ENCODE data around the gene RTP3. TPM values are rescaled to one million over a fixed set of nuclear protein-coding genes. Genes with fewer than 3 reads are reported as not detected.

RTP3 gene
- total and polyA plus RNA-seq, 2 of the 8 experiments (the other 6 are each of a cell fraction or from before 2014, with no cell fraction given): 0.08 TPM; not detected in 1

DNA sequence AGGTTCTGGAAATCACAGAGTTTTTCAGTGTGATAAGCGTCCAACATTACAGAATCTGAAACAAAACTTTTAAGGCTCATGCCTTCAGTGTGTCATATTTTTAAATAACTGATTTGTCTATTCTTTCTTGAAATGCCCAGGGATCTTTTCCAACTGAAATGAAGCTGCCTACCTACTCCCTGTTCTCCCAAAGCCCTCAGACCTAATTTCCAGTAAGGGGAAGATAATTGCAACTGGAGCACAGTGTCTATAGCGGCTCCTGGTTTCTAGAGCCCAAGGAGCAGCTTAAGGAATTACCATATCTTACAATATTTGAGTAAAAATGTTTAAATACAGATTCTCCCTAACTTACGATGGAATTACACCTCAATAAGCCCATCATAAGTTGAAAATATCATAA is 35.3 kb downstream of the RTP3 start:
- no peak overlapping the region for H3K23ac ChIP-seq (ENCODE audit: insufficient read length)
- no peak overlapping the region for H2BK15ac ChIP-seq (ENCODE audit: low read length)
- TF ChIP-seq SP2 (IDR thresholded peaks at IDR 0.05; ENCODE audit: low read length) (no peak), SAP30 (IDR thresholded peaks at IDR 0.05; ENCODE audit: insufficient read depth, insufficient replicate concordance, low read length) (no peak), NANOG (IDR thresholded peaks at IDR 0.05; ENCODE audit: insufficient read depth, low read depth, low read length, poor library complexity, severe bottlenecking) (no peak), TAF7 (optimal IDR thresholded peaks at IDR 0.05; ENCODE audit: borderline replicate concordance, low read depth, low read length) (no peak), RBBP5 (IDR thresholded peaks at IDR 0.05; ENCODE audit: borderline replicate concordance, low read depth, low read length) (no peak), RNF2 (IDR thresholded peaks at IDR 0.05; ENCODE audit: borderline replicate concordance, low read depth, low read length, missing control alignments, poor library complexity, severe bottlenecking) (no peak), BACH1 (IDR thresholded peaks at IDR 0.05; ENCODE audit: low read length) (no peak)
- TF ChIP-seq, protein P1, sequence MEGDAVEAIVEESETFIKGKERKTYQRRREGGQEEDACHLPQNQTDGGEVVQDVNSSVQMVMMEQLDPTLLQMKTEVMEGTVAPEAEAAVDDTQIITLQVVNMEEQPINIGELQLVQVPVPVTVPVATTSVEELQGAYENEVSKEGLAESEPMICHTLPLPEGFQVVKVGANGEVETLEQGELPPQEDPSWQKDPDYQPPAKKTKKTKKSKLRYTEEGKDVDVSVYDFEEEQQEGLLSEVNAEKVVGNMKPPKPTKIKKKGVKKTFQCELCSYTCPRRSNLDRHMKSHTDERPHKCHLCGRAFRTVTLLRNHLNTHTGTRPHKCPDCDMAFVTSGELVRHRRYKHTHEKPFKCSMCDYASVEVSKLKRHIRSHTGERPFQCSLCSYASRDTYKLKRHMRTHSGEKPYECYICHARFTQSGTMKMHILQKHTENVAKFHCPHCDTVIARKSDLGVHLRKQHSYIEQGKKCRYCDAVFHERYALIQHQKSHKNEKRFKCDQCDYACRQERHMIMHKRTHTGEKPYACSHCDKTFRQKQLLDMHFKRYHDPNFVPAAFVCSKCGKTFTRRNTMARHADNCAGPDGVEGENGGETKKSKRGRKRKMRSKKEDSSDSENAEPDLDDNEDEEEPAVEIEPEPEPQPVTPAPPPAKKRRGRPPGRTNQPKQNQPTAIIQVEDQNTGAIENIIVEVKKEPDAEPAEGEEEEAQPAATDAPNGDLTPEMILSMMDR (IDR thresholded peaks at IDR 0.05; ENCODE audit: control extremely low read depth in 1 of 3, insufficient read depth in 1 of 3, low read depth in 1 of 3, low read length in 3 of 3): no peak
- H3K4me1 ChIP-seq (replicated peaks in 1 of 4; ENCODE audit: control insufficient read depth in 3 of 4, insufficient read depth in 4 of 4, low read length in 3 of 4): peaks cover 0 to 5% (median 4%) of the 10 kb centered on the region in 4 experiments; a peak in 4 of 7 replicates
- H4K8ac ChIP-seq (ENCODE audit: extremely low read depth, insufficient read depth, low read length): no peak overlapping the region
- no peaks in the 10 kb centered on the region for H3K9me3 ChIP-seq (ENCODE audit: insufficient read depth in 2 of 2, low read depth in 1 of 2, low read length in 1 of 2)
- H2BK20ac ChIP-seq (ENCODE audit: low read length): no peak overlapping the region
- no peaks in the 10 kb centered on the region for H3K23me2 ChIP-seq (ENCODE audit: low read depth, low read length)
- WGBS, 2 experiments (ENCODE audit: extremely low coverage in 1 of 2, insufficient coverage in 1 of 2, insufficient read length in 1 of 2, insufficient replicate concordance in 2 of 2, low coverage in 1 of 2, low lambda C conversion rate in 2 of 2, missing lambda C conversion rate in 1 of 2): 91% methylated on average over 3 of the region's 3 CpGs; no CpG with 5 or more reads in 1 of the 2 experiments
- no peak overlapping the region for H2BK5ac ChIP-seq (ENCODE audit: low read depth, low read length)
- no peaks in the 10 kb centered on the region for H4K20me1 ChIP-seq (replicated peaks in 1 of 2; ENCODE audit: control insufficient read depth in 1 of 2, insufficient read depth in 2 of 2, low read length in 2 of 2)
- H4K5ac ChIP-seq (ENCODE audit: insufficient read length, low read depth, low read length): no peak overlapping the region
- DNase-seq (ENCODE audit: low read depth in 1 of 2, low spot score in 2 of 2) (no peak), FAIRE-seq (no peak)
- no peak overlapping the region for H3K9ac ChIP-seq (replicated peaks in 1 of 4; ENCODE audit: extremely low read depth in 1 of 4, low read depth in 3 of 4, low read length in 3 of 4)
- H4K91ac ChIP-seq (replicated peaks; ENCODE audit: insufficient read length, low read length): no peak overlapping the region
- peaks cover 0 to 3% (median under 1%) of the 10 kb centered on the region in 4 experiments; a peak in 3 of 8 replicates for H3K36me3 ChIP-seq (ENCODE audit: control insufficient read depth in 2 of 4, insufficient read depth in 4 of 4, low read length in 3 of 4)
- H2BK12ac ChIP-seq (ENCODE audit: low read depth, low read length): no peak overlapping the region
- ChIA-PET POLR2A (ENCODE audit: partially characterized antibody) (interaction anchor here (0.9 to 1.2 kb wide), 2 partner anchors 9 to 43 kb away, joined by 3 to 4 read pairs; no protein-coding TSS in a partner anchor), CTCF (ENCODE audit: partially characterized antibody) (interaction anchor here (1.0 to 1.3 kb wide), 4 partner anchors 9 to 44 kb away, joined by 3 to 7 read pairs (median 5); no protein-coding TSS in a partner anchor)
- H3K27me3 ChIP-seq (replicated peaks in 1 of 4; ENCODE audit: control insufficient read depth in 3 of 4, extremely low read depth in 1 of 4, insufficient read depth in 3 of 4, low read length in 3 of 4): no peaks in the 10 kb centered on the region
- no peak overlapping the region for H2AK5ac ChIP-seq (ENCODE audit: low read depth, low read length)
- no peak overlapping the region for H3K27ac ChIP-seq (ENCODE audit: low read depth, low read length)
- no peak overlapping the region for H3K4me2 ChIP-seq (ENCODE audit: insufficient read depth in 1 of 2, low read depth in 2 of 2, low read length in 2 of 2)
- H3K4me3 ChIP-seq (ENCODE audit: extremely low read depth in 1 of 4, insufficient read depth in 2 of 4, low read depth in 3 of 4, low read length in 4 of 4): no peak overlapping the region
- H3K14ac ChIP-seq (ENCODE audit: insufficient read length): no peak overlapping the region
- H2BK120ac ChIP-seq (replicated peaks; ENCODE audit: low read depth, low read length): no peak overlapping the region
- H3K79me2 ChIP-seq (ENCODE audit: control insufficient read depth in 1 of 2, insufficient read depth in 2 of 2, low read length in 2 of 2): no peaks in the 10 kb centered on the region
- H2AFZ ChIP-seq (ENCODE audit: low read length): no peak overlapping the region
- no peaks in the 10 kb centered on the region for H3K79me1 ChIP-seq (ENCODE audit: low read depth, low read length)
- H3K18ac ChIP-seq (ENCODE audit: extremely low read depth, low read length): no peak overlapping the region
- H3K56ac ChIP-seq (replicated peaks; ENCODE audit: insufficient read length, low read depth, low read length): no peak overlapping the region
- H3K4ac ChIP-seq (replicated peaks; ENCODE audit: insufficient read length, low read depth, low read length): no peak overlapping the region
